ENCODE measurements around the gene MRPL9.
A peak's percentile ranks its signal among the peaks of the same experiment; 100 is the strongest.

MRPL9 gene

GRCh38 chr1:151729157-151729965 is 33.9 kb downstream of the MRPL9 start:
- DNase-seq: no peak

DNA sequence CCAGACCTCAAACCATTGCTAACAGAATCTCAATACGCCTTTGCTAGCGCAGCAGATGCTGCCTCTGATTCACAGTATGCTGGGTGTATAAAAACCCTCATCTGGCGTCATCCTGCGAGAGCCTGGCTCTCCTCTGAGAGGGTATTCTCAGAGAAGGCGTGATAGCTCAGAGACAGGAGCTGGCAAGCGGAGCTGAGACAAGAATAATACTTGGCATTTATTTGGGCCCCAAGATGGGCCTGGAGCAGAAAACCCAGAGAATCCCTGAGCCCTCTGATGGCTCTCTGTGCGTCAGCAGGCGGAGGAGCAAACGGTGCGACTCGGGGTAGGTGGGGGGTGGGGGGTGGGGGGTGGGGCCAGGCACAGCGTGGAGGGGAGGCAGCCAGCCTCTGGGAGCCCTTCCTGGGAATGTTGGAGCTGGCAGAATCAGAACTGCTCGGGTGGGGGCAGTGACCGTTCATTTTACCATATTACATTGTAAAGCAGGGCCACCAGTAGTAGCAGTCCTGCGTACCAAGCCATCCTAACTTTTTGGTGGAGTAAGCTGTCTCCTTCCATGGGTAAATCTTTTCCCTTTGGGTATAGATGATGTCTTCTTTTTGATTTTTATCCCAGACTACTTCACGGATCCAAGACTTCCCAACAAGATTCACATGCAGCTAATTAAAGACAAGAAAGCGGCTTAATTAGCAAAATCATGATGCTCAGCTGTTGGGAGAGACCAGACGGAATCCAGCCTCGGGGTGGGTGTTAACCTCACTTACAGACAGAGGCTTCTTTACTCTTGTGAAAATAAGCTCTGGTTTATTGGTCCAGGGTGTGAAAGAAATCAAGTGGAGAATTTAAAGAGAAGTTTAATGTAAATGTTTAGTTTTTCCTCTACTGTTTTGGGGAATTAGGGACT is 34.9 kb downstream of the MRPL9 start:
- peak in 1 of 2 experiments; percentile 70 for DNase-seq

- no peak for DNase-seq
Observed at GRCh38 chr1:151723726-151724370, 39.4 kb downstream of the MRPL9 start.

DNA sequence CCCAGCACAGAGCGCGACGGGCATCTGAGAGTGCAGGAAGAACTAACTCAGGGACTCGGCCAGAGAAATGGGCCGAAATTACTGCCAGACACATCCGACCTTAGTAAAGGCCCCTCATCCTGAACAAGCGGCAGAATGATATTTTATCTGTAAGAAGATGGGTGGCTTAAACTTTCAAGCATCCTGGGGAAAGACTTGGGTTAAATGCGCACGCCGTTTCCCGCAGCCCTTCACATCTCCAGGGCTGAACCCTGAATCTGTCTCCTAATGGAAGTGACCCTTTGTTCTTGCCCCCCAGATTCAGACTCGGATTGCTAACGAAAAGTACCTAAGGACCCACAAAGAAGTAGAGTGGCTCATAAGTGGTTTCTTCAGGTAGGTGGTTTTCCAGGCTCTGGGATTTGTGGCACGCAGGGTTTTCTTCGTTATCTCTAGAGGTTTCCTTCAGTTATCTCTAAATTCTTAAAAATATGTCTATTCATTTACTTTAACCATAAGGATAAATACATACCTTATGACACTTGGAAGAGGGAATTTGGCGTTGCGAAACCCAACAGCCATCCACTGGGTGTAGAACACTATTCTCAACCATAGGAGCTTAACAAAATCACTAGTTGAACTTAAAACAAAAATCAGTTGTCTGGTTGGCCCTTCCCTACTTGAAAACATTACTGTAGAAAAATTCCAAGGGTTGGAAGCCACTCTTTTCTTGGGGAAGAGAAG is 41.3 kb downstream of the MRPL9 start:
- no peak for DNase-seq

GRCh38 chr1:151720974-151721787 is 42.1 kb downstream of the MRPL9 start, which contains the start of gene RIIAD1:
Gene RIIAD1 (plus strand): TSS chr1:151721522. CDS start chr1:151721537, 15 bp downstream.
- DNase-seq: no peak

DNA sequence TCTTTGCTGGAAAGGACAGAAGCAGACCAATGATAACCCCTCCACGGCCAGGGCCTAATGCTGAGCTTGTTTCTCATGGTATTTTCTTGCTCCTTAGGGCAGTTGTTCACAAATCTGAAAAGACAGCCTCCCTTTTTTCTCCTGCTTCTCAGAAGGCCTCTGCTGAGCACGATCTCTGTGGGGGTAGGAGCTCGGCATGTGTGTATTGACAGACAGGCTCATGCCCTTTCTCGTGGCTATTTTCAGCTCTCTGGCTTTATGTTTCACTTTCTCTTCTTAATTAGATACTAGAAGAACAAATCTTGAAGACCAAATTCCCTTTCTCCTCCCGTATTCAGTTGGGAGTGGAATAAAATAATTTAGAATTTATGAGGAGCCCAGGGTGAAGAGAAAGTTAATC is 42.7 kb downstream of the MRPL9 start:
- no peak for DNase-seq

- DNase-seq: no peak
Observed at GRCh38 chr1:151720125-151720524, 43.2 kb downstream of the MRPL9 start.

- no peak for DNase-seq
Observed at GRCh38 chr1:151718666-151719065, 44.6 kb downstream of the MRPL9 start.

DNA sequence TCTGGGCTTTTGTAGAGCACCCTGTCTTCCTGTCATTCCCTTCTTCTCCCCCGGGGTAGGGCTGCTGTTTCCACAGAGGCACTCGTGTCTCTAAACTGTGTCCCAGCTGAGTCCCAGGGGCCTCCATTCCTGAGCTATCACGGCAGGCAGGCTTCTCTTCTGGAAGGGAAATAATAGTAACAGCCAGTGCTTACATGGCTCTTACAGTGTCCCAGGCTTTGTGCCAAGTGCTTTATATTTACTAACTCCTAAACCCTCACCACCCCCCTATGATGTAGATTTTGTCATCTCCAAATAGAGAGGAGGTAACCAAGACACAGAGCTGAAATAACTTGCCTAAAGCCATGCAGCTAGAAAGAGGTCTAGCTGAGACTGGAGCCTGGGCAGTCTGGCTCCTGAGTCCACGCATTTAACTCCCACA is 45.3 kb downstream of the MRPL9 start:
- DNase-seq: no peak

DNA sequence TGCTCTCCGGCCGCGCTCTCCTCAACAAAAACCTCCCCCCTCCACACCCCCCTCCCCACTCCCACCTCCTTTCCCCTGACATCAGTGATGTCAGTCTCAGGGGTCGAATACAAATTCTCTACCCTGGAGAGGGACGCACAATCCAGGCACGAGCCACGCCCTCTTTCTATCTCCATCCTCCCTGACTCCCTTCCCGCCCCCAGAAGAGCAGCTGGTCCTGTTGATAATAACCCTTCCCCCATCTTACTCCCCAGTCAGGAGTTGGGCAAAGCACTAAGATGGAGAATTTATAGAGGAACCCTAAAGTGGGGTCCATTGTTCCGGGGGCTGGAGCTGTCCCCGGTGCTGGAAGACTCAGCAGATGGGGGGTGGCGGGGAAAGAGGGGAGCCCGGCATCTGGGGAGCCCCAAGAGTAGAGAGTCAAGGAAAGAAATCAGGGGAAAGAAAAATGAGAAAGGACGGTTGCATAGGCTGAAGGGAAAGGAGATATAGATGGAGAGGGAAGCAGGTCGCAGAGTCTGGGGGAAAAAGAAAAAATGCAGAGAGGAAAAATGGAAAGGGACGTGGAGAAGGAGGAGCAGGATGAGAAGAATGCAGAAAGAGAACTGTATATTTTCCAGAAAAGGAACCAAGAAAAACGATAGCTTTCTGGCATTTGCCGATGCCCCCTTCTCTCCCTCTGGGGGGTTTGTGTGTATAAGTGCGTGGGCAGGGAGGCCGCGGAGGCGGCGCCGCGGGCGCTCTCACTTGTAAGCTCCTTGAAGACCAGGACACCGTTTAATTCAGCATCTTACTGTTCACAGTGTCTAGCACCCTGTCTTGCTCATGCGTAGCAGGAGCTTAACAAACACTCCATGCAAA is 46.3 kb downstream of the MRPL9 start, which contains the start of gene CELF3:
Gene CELF3, minus strand, starts transcription at position 33 of the 861 bp plus-strand sequence. CDS start 783 bp downstream, outside the sequence.
- DNase-seq: peak; percentile 94 to 95

DNA sequence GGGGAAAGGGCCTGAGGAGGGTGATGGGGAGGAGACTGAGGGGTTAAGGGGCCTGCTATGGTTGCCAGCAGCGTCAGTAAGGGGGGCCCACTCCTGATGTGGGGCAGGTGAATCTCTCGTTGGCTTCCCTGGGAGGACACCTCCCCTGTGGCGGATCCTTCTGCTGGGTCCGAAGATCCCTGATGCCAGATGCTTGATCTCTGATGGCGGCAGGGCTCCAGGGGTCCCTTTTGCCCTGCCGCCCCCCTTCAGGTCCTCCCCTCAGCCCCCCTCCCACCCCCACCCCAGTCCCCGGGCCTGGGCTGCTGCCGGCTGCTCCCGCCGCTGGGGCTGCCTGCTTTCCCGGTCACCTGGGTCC is 46.9 kb downstream of the MRPL9 start:
- DNase-seq: no peak

DNA sequence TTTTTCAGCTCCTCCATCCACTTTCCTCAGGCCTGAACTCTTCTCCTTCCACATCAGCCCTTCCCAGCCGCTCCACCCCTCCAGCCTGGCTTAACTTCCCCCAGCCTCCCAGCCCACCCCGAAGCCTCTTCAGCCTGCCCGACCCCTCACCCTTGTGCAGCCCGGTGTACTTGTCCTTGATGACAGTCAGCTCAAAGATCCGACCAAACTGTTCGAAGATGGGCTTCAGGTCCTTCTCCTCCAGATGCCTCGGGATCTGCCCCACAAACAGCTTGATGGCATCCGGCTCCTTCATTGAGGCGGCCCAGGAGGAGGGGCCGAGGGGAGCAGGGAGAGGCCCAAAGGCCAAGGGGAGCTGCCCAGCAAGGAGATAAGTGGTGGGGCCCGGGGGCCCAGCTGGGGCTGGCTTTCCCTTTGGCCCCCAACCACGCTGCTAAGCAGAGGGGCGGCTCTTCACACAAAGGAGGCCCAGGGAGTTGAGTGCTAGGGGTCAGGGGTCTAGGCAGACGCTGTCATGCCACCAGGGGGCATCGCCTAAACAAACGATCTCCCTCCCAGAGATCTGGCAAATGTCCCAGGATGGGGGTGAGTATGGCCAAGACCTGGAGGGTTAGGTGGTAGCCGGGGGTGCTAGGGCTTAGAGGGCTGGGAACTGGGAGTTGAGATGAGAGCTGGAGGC is 47.4 kb downstream of the MRPL9 start:
- DNase-seq: no peak

DNA sequence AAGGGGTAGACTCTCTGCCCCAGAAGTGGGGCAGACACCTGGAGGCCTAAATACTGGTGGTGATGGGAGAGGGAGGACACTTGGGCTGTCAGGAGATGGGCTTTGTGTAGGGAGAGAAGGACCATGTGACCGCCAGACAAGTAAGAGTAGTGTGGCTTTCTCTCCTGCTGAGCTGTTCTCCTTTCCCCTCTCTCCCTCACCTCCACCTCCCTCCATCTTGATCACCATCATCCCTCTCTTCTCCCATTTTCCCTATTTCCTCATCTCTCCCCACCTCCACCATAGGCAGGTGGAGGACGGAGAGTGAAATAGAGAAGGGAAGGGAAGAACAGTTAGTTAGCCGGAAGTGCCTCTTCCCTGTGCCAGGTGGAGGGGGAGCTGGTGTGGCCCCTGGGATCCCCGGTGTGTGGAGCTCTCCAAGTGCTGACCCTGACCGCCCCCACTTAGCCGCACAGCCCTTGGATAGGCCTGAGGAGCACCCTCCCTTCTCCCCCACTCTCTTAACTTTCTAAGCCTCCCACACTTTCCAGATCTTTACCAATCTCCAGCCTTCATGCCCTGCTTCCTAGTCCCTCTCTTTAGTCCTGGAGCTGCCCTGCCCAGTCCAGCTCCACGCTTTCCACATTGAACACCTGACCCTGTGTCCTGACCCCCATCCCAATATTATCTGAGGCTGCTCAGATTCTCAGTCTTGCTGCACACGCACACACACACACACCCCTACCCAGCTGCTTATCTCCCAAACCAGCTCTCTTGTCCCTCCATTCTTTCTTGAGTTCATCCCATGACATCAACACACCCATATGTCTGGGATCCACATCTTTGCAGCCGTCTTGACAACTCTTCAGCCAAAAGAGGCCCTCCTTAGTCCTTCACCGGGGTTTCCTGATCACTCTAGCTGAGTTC is 48.2 kb downstream of the MRPL9 start:
- no peak for DNase-seq

DNA sequence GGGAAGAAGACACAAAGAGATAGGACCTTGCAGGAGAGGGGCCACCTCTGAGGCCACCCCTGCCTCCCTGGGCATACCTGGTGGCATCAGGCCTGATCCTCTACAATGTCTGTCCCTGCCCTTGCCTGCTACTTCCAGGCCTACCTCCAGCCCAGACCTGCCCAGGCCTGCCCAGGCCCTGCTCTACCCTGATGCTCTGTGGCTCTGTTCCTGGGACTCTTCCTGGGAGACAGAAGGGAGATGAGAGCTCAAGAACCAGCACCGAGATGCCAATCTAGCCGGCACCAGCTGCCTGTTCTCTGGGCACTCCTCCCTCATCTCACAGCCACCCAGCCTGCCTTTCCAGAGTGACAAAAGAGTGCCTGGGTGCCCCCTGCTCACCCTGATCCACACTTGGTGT is 49.4 kb downstream of the MRPL9 start:
- DNase-seq: no peak

GRCh38 chr1:151713044-151713443 is 50.3 kb downstream of the MRPL9 start:
- no peak for DNase-seq

- DNase-seq: no peak
Observed at GRCh38 chr1:151711951-151712350, 51.3 kb downstream of the MRPL9 start.

DNA sequence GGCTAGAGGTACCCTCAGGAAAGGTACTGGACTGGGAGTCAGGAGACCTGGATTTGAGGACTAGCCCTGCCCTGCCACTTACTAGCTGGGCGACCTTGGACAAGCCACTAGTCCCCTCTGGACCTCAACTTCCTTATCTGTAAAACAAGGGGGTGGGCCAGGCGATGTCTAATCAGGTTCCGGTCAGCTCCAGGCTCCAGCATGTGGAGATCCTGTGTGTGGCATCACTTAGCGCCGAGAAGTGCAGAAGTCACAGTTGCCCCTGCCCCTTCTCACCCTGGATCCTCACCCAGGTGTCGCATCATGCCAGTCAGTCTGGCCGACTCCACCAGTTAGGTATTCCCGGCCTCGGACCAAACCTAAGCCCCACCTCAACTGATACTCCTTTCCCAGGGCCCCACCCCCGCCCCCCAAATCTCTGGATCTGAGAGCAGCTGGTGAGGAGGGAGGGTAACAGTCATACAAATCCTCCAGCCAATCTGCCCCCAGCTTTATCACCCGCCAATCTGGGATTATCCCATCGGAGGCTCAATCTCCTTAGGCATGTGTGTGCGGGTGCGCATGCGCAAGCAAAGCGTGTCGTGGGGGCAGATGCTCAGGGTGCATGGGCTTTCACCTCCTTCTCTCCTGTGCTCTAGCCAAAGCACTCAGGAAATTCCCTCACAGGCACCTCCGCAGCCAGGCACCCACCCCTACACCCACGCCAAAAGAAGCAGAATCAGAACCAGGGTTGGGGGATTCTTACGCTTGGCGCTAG is 52.1 kb downstream of the MRPL9 start:
- DNase-seq: no peak

Data from cerebellar nuclear complex (tissue), 1 donor.